ENCODE measurements around the gene HADHB. TPM values are rescaled to one million over a fixed set of nuclear protein-coding genes. Genes with fewer than 3 reads are reported as not detected.
A peak's percentile ranks its signal among the peaks of the same experiment; 100 is the strongest.

The HADHB gene
- total and polyA plus RNA-seq, 12 donors, result 256 to 1,542 (median 820) TPM

DNA sequence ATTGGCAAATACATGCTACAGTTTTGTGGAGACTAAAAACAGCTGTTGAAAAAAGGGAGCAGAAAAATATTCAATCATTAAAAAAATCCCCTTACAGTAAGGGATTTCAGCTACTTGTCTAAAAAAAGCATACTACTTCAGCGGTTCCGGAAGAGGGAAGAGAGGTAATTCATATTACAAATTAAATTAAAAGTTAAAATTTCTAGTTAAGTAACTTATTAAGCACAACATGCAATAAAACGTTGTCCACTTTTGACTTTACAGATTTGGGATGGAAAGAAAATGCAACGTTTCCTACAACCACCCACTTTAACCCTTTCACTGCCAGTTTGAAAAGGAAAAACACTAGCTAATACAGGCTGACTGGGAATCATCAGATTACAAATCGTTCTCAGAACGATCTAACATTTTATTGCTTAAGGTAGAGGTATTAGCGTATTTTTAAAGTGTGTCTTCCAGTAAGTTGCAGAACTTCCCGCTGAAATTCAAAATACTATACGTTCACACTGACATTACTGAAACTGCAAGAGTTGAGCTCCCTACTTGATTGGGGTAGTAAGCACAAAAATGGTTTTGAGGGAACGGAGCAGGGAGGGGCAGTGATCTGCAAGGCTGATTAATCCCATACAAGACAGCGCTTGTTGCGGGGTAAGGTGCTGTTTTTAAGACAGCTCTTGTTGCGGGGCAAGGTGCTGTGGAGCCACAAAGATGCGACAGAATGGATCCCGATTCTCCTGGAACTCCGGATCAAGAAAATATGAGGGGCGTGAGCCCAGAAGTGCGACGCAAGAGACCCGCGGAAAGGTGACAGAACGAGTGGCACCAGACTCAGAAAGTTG is 1.1 kb upstream of the HADHB start:
- intact Hi-C loops (cut with DNase I), result loop anchor here in 8 of 10 donors (2.0 to 10.0 kb wide), 6 partner anchors 31 to 91 kb away; no protein-coding TSS in a partner anchor
- Histone ChIP-seq H3K27ac (peak overlapping the region; percentile 93 to 99 (median 98)), H3K4me3 (peak overlapping the region; percentile 58 to 97 (median 82)), H3K4me1 (peaks cover 4 to 83% (median 73%) of the 10 kb centered on the region in 9 donors), H3K27me3 (no peaks in the 10 kb centered on the region), H3K9me3 (no peaks in the 10 kb centered on the region), H3K36me3 (peaks cover 0 to 3% (median 0%) of the 10 kb centered on the region in 9 donors)
- 0 to 1% methylated on average over 22 of the region's 22 CpGs for WGBS, 2 donors
- TF ChIP-seq, protein P1, sequence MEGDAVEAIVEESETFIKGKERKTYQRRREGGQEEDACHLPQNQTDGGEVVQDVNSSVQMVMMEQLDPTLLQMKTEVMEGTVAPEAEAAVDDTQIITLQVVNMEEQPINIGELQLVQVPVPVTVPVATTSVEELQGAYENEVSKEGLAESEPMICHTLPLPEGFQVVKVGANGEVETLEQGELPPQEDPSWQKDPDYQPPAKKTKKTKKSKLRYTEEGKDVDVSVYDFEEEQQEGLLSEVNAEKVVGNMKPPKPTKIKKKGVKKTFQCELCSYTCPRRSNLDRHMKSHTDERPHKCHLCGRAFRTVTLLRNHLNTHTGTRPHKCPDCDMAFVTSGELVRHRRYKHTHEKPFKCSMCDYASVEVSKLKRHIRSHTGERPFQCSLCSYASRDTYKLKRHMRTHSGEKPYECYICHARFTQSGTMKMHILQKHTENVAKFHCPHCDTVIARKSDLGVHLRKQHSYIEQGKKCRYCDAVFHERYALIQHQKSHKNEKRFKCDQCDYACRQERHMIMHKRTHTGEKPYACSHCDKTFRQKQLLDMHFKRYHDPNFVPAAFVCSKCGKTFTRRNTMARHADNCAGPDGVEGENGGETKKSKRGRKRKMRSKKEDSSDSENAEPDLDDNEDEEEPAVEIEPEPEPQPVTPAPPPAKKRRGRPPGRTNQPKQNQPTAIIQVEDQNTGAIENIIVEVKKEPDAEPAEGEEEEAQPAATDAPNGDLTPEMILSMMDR (IDR thresholded peaks at IDR 0.05), result no peak
- no peak for ATAC-seq
- DNase-seq, result no peak

DNA sequence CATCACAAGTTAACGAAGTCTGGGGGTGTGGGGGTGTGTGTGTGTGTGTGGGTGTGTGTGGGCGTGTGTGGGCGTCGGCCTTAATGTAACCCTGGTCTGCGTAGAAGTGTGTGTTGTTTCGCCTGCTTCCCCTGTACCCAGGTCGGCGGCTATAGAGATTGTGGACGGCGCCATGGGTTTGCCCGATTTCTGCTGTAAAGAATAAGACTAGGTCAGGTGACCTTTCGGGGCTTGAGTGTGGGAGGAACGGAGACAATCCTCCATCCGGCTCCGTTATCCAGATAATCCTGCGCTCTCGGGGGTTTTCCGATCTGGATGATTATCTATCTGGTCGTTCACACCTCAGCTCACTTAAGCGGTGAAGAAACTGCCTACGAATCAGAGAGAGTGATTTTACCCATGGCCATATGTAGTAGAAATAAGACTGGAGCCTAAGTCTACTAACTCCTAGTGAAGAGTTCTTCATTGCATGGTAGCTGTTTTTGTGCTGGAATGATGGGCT is 543 bp downstream of the HADHB start:
- H3K4me1 ChIP-seq, result peaks cover 4 to 76% (median 64%) of the 10 kb centered on the region in 9 donors
- WGBS, 2 donors, result 0% methylated on average over 21 of the region's 21 CpGs

DNA sequence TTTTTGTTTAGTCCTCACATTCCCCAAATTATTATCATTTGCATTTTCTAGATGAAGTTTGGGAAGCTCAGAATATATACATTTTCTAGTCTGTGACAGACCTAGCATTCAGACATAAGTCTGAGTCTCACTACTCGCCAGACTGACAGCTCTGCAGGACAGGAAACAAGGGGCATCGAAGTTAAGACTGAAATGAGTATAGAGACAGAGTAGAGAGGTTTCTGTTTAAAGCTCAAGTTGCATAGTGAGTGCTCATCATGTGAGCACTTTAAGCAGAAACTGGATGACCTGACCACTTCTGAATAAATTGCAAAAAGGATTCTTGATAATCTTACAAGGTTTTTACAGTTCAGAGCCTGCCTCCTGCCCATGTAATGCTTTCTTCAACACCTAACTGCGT is 1.1 kb downstream of the HADHB start:
- TF ChIP-seq, protein P1 (IDR thresholded peaks at IDR 0.05), result no peak
- H3K4me3 ChIP-seq, result peak overlapping the region; percentile 58 to 97 (median 82)
- DNase-seq, result no peak
- H3K9me3 ChIP-seq, result no peaks in the 10 kb centered on the region
- 12 to 17% methylated on average over 3 of the region's 3 CpGs for WGBS, 2 donors
- no peak for ATAC-seq
- intact Hi-C loops (cut with DNase I), result loop anchor here in 4 of 10 donors (2.0 to 10.0 kb wide), 4 partner anchors 29 to 89 kb away; no protein-coding TSS in a partner anchor
- H3K27ac ChIP-seq, result peak overlapping the region in 9 of 10 donors; percentile 93 to 99 (median 98)
- H3K27me3 ChIP-seq, result no peaks in the 10 kb centered on the region
- H3K36me3 ChIP-seq, result no peaks in the 10 kb centered on the region
- H3K4me1 ChIP-seq, result peaks cover 4 to 72% (median 62%) of the 10 kb centered on the region in 9 donors

More for the DNA sequence above, 543 bp downstream of the HADHB start:
- Histone ChIP-seq H3K27ac (peak overlapping the region; percentile 93 to 99 (median 98)), H3K27me3 (no peaks in the 10 kb centered on the region), H3K36me3 (no peaks in the 10 kb centered on the region), H3K4me3 (peak overlapping the region; percentile 58 to 97 (median 82)), H3K9me3 (no peaks in the 10 kb centered on the region)
- intact Hi-C loops (cut with DNase I), result loop anchor here in 4 of 10 donors (2.0 to 10.0 kb wide), 4 partner anchors 30 to 90 kb away; no protein-coding TSS in a partner anchor
- ATAC-seq (peak in 7 of 8 donors; percentile 18 to 39 (median 27)), DNase-seq (no peak)
- TF ChIP-seq, protein P1 (IDR thresholded peaks at IDR 0.05), result no peak

DNA sequence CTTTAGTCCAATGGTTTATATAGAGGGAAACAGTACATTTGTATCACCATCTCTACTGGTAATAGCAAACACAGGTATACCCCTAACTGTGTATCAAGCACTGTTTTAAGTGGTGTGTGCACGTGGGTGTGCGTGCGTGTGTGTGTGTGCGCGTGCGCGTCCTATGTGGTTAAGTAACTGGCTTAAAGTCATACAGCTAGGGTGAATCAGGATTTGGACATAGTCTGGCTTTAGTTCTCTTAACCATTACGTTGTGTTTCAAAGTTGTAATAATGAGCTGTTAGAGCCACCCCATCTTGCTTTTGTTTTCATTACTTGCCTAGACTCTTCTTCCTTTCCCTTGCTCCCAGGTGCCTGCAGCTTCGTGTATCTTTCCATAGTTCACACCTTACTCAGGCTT is 2.1 kb downstream of the HADHB start:
- DNase-seq (peak; percentile 23 to 28), ATAC-seq (no peak)
- Histone ChIP-seq H3K4me1 (peaks cover 4 to 71% (median 63%) of the 10 kb centered on the region in 9 donors), H3K27me3 (no peaks in the 10 kb centered on the region), H3K9me3 (no peaks in the 10 kb centered on the region), H3K4me3 (peak overlapping the region in 9 of 10 donors; percentile 58 to 94 (median 81)), H3K36me3 (no peaks in the 10 kb centered on the region), H3K27ac (peak overlapping the region in 9 of 10 donors; percentile 23 to 99 (median 97))
- 50 to 69% methylated on average over 9 of the region's 9 CpGs for WGBS, 2 donors
- intact Hi-C loops (cut with DNase I), result loop anchor here in 3 of 10 donors (5.0 to 10.0 kb wide), 3 partner anchors 48 to 88 kb away; no protein-coding TSS in a partner anchor
- TF ChIP-seq, protein P1 (IDR thresholded peaks at IDR 0.05), result no peak
